Measurements from ENCODE around the gene VAV1.
"Not testable (repeated sequence)": the region's sequence is repeated elsewhere in the genome, so short reads cannot be mapped to it uniquely, and the experiment has no call there.

VAV1 gene

DNA sequence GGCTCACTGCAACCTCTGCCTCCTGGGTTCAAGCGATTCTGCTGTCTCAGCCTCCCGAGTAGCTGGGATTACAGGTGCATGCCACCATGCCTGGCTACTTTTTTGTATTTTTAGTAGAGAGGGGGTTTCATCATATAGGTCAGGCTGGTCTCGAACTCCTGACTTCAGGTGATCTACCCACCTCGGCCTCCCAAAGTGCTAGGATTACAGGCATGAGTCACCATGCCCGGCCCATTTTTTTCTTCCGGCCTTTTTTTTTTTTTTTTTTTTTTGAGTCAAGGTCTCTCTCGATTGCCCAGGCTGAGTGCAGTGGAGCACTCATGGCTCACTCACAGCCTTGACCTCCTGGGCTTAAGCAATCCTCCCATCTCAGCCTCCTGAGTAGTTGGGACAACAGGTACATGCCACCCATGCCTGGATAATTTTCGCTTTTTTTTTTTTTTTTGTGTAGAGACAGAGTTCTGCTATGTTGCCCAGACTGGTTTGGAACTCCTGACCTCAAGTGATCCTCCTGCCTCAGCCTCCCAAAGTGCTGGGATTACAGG lies 10.2 kb upstream of the VAV1 start:
- not testable (repeated sequence) for DNase-seq

DNA sequence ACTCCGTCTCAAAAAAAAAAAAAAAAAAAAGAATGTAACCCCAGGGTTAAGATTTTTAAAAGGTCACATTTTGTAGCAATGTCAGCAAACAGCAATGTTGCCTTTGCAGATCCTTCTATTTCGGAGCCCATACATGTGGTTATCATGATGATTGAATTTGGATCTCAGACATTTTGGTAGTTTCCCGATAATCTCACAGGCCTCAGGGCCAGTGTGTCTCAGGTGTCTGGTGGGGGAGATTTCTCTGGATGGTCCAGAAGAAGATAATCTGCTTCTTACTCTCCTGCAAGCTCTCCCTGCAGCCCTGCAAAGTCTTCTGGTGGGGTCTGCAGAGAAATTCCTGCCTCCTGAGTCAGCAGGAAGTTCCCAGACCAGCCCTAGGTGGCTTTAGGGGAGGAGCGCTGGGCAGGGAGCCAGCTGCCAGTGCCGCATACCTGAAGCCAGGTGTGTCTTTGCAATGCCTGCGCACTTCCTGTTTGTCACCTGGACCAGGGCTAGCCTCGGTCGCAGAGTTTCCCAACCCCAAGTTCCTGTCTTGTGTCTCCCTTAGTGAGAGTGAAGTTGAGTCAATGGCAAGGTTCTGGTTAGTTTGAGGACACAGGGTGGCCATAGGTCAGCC lies 6.7 kb upstream of the VAV1 start:
- DNase-seq: peak; percentile 50

DNA sequence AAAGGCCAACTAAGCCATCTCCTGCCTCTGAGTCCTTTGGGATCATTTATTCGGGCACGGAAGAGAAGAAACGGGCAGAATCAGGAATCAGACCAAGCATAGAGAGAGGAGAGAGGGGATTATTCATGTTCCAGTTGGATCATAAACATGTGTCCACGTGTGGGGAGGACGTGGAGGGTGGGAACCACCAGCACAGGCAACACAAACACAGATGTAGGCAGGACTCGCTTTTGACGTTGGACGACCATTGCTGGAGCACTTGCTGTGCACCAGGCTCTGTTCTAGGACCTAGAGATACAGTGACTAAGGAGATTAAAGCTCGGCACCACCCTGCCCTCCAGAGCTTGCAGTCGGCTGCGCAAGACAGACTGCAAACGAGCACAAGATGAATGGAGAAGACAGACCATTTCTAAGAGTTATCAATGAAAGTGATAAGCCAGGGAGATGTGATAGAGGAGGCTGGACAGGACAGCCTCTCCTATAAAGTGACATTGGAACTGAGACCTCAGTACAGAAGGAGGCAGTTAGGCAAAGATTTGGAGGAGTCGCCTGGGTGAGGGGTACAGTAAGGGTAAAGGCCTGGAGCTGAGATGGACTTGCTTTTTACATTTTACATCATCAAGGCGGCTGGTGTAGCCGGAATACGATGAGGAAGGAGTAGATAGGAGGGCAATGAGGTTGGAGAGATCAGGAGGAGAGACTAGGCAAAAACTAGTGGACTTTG lies 6.0 kb upstream of the VAV1 start:
- DNase-seq: no peak

DNA sequence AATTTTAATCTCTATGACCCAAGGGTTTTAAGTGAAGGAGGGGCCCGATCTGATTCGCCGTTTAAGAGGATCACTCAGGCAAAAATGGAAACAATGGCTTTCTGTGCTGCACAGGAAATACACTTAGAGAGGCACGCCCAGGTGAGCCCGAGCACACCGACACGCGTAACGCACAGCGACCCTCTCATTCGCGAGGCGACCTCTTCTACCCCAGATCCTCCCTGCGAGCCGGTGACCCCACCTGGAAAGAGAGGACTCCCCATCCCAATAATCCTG lies 5.5 kb upstream of the VAV1 start:
- peak; percentile 67 for DNase-seq

DNA sequence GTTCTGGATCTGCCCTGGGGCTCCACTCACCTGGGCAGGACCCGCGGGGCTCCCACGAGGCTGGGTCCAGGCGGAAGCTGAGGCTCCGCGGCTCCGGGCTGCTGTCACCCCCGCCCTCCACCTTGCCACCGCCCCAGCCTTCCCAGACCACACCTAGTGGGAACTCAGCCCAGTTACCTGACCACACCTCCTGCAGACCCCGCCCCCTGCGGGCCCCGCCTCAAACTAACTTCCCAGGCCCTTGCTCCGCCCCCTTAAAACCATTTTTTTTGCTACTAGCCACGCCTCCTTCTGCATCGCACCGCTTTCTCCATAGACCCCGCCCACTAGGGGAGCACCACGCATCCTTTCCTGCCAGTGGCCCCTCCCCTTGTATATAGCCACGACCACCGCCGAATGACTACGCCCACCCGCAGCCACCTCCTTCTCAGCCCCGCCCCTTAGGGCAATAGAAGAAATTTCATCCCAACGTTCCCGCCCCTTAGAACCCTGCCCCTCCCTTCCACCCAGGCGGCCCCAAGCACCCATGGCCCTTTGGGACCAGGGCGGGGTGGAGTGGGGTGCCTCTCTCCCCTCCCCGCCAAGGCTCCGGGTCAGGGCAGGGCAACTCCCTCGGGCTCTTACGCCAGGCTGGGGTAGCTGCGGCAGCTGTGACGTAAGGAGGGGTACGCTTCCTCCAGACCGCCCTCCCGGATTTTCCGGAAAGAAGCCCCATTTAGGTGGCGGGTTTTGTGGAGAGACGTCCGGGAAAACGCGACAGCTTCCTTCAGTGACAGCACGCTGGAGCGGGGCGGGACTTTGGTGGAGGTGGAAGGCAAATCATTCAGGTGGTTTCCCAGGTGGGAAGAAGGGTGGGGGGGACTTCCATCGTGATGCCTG lies 4.9 kb upstream of the VAV1 start, which contains the start of gene SH2D3A:
SH2D3A (minus strand) TSS at position 79 of the 879 bp plus-strand sequence. CDS start 3,687 bp downstream, outside the sequence.
- DNase-seq: peak; percentile 93

DNA sequence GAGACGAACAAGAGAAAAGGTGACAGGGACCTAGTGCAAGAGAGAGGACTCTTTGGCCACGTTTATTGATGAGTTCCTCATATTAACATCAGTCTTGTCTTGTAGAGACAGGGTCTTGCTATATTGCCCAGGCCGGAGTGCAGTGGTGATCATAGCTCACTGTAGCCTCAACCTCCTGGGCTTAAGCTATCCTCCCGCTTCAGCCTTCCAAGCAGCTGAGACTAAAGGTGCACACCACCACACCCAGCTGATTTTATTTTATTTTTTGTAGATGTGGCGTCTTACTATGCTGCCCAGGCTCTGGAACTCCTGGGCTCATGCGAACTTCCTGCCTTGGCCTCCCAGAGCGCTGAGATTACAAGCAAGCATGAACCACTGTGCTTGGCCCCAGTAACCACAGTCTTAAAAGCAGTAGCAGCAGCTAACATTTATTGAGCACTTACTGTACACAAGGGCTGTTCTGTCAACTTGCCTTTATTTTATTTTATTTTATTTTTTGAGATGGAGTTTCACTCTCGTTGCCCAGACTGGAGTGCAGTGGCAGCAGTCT lies 4.2 kb upstream of the VAV1 start:
- no peak for DNase-seq

DNA sequence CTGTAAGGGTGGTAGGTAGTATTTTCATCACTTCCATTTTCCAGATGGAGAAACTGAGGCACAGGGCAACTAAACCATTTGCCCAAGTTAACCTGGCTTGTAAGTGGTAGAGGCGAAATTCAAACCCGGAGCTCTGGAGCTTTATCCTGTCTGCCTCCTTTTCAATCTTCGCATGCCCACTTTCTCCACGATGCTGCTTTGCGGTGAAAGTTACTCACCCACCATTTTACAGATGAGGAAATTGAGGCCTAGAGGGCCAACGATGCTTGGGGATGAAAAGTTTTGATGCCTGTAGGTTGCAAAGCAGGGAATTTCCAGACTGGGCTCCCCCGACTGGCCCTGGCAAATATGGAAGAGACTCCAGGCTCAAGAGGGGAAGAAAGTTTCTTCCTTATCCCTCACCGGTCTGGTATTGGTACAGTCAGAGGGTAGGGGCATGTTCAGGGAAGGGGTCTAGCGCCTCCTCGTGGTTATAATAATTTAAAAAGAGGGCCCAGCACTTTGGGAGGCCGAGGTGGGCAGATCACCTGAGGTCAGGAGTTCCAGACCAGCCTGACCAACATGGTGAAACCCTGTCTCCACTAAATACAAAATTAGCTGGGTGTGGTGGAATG lies 3.4 kb upstream of the VAV1 start:
- DNase-seq: no peak

DNA sequence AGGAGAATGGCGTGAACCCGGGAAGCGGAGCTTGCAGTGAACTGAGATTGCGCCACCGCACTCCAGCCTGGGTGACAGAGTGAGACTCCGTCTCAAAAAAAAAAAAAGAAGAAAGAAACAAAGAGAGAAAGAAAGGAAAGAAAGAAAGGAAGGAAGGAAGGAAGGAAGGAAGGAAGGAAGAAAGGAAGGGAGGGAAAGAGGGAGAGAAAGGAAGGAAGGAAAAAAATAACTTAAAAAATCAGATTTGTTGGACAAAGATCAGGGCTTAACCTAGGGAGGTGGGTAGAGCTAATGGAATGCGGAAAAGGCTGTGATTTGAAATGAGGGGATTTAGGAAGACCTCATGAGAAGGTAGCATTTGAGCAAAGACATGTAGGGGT lies 870 bp upstream of the VAV1 start:
- DNase-seq: not testable (repeated sequence)

DNA sequence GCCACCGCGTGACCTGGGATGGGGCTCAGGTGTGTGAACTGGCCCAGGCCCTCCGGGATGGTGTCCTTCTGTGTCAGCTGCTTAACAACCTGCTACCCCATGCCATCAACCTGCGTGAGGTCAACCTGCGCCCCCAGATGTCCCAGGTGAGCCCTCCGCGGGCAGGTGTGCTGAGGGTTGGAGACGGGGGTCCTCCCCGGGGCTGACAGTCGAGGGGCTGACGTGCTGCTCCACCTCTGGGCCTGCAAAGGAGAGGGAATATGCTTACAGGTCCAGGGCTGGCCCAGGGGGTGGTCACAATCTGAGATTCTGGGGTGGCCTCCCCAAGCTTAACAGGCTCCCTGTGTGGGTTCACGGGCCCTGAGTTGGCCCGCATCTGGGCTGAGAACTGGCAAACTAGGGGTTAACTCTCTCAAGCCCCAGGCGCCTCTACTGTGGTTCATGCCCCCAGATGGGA lies 386 bp downstream of the VAV1 start:
- no peak for DNase-seq

DNA sequence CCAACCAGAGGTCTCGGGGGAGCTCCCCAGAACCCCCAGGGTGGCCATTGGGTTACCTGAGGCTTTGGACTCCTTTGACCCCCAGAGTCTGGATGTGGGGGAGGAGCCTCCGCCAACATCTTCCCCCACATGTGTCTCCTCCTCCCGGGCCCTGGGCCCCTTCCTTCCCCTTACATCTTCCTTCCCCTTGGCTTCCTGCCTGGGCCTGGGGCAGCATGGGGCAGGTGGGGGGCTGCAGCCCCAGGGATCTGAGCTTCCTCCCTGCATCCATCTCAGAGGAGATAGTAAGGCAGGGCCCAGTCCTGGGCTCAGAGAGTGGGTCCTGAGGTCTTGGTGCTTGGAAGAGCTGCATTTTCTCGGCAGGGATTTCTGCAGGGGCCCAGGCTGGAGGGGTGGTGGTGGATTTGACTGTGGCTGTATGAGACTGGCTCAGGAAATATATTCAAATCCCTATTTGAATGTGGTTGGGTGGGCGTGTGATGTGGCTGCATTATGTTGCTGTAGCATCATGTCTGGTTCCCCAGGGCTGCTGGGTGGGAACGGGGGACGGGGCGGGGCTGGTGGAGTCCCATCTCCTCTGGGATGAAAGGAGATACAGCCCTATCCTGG lies 919 bp downstream of the VAV1 start:
- no peak for DNase-seq

DNA sequence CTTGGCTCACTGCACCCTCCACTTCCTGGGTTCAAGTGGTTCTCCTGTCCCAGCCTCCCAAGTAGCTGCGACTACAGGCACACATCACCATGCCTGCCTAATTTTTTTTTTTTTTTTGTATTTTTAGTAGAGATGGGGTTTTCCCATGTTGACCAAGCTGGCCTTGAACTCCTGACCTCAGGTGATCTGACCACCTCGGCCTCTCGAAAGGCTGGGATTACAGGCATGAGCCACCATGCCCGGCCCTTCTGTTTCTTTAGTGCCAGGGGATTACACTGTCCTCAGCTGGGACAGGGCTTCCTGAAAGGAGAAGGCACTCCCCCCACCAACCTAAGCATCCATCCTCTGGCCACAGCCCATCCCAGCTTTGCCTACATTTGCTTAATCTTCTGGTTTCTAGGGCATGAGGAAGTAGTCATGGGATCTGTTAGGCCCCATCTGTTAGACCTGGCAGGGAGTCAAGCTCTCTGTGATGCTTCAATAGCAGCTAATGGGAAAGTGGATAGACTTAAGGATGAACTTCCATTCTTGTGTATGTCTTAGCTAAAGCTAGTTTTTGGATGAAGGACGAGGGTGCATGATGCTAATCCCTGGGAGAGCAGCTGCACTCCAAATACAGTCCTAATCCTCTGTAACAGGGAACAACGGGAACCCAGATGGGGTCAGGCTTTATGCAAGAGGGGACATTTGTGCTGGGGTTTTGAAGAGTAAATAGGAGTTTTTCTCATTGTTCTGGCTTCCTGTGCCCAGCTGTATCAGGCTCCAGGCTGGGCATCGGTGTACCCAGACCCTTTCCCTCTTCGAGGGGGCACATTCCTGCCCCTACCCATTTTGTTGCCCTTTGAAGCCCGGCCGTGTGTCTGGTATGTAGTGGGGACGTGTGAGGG lies 2.6 kb downstream of the VAV1 start:
- no peak for DNase-seq

DNA sequence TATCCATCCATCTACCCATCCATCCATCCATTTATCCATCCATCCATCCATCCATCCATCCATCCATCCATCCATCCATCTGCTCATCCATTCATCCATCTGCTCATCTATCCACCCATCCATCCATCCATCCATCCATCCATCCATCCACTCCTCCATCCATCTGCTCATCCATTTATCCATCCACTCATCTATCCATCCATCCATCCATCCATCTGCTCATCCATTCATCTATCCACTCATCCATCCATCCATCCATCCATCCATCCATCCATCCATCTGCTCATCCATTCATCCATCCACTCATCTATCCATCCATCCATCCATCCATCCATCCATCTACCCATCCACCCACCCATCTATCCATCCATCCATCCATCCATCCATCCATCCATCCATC lies 3.5 kb downstream of the VAV1 start:
- DNase-seq: not testable (repeated sequence)

DNA sequence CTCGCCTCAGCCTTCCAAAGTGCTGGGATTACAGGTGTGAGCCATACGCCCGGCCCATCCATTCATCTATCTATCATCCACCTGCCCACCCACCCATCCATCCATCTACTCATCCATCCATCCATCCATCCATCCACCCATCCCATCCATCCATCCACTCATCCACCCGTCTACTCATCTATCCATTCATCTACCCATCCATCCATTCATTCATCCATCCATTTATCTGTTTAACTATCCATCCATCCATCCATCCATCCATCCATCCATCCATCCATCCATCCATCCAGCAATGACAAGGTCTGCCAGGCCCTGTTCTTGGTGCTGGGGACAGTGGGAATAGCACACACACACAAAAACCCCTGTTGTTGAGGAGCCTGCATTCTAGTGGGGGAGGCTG lies 4.5 kb downstream of the VAV1 start:
- no peak for DNase-seq

DNA sequence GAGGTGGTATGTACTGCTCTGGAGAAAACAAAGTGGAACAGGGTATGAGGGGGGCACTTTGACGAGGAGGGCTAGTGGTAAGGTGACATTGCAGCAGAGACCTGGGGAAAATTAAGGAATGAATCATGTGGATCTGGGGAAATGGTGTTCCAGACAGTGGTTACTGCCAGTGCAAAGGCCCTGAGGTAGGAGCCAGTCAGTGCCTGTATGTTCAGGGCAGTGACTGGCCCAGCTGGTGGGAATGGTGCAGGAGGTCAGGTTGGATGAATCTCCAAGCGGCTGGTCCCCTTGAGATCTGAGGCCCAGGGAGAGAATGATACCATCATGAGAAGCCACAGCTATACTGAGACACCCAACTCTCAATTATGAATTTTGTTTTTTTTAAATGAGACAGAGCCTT lies 4.9 kb downstream of the VAV1 start:
- no peak for DNase-seq

DNA sequence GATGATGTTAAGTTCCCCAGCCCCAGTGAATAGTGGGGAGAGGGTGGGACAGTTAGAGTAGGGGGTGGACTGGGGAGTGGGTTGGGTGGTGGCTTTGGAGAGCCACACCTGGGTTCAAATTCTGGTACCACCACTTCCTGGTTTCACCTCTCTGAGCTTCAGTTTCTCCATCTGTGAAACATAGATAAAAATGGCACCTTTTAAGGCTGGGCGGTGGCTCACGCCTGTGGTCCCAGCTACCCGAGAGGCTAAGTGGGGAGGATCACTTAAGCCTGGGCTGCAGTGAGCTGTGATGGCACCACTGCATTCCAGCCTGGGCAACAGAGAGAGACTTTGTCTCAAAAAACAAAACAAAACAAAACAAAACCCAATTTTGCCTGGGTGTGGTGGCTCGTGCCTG lies 5.9 kb downstream of the VAV1 start:
- DNase-seq: no peak

DNA sequence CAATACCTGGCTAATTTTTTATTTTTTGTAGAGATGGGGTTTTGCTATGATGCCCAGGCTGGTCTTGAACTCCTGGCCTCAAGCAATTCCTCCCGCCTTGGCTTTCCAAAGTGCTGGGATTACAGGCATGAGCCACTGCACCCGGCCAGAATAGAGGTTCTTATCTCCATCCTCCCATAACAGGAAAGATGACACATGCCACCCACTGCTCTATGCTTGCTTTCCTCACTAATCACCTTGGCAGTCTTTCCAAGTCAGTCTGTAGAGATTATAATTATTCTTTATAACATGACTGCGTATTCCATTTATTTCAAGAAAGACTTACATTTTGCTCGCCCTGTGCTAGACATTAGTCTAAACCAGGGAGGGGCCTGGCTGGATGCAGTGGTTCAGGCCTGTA lies 6.7 kb downstream of the VAV1 start:
- DNase-seq: no peak

DNA sequence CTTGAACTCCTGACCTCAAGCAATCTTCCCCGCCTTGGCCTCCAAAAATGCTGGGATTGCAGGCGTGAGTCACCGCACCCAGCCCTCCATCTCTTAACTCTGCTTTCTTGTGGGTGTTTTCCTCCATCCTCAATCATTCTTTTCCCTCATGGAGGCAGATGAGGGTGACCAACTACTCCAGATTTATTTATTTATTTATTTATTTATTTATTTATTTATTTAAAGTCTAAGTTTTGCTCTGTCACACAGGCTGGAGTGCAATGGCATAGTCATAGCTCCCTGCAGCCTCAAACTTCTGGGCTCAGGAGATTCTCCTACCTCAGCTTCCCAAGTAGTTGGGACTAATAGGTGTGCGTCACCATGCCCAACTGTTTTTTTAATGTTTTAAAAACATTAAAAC lies 14.9 kb downstream of the VAV1 start:
- no peak for DNase-seq

DNA sequence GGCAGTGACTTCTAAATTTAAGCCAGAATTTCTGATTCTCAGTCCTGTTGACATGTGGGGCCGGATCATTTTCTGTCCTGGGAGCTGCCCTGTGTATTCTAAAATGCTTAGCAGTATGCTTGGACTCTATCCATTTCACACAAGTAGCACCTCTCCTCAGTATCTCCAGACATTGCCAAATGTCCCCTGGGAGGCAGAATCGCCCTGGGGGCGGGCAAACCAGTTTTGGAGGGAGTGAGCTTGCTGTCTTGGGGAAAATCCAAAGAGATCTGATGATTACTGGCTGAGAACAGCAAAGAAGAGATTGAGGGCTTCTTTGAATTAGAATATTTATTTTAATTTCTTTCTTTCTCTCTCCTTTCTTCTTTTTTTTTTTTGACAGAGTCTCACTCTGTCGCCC lies 16.4 kb downstream of the VAV1 start:
- no peak for DNase-seq

DNA sequence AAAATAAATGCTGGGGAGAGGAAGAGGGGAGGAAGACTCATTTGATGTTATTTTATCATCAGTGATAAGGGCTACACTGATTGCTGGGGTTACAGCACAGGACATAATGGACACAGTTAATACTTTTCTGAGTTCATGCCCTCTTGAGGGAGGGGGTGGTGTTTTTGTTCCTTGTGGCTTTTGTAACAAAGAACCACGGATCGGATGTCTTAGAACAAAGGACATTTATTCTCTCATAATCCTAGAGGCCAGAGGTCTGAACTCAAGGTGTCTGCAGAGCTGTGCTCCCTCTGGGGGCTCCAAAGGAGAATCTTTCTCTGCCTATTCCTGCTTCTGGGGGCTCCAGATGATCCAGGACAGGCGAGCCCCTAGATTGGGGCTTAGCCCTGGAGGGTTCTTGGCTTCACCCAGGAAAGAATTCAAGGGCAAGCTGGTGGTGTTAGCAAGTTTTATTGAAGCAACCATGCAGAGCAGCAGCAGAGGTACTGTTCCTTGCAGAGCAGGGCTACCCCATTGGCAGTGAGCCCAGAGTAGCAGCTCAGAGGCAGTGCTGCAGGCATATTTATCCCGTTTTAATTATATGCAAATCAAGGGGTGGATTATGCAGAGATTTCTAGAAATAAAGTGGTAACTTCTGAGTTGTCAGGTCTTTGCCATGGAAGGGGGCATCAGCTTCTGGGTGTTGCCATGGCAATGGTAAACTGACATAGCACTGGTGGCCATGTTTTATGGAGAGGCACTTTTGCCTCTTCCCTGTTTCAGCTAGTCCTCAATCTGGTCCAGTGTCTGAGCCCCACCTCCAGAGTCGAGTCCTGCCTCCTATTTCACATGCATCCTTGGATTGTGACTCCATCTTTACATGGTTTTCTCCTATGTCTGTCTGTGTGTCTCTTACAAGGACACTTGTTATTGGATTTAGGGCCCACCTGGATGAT lies 18.0 kb downstream of the VAV1 start:
- DNase-seq: no peak

DNA sequence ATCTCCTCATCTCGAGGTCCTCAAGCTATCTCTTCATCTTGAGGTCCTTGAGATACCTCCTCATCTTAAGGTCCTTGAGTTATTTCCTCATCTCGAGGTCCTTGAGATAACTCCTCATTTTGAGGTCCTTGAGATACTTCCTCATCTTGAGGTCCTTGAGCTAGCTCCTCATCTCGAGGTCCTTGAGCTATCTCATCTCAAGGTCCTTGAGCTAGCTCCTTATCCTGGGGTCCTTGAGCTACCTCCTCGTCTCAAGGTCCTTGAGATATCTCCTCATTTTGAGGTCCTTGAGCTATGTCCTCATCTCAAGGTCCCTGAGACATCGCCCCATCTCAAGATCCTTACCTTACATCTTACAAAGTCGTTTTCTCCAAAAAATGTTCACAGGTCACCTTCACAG lies 18.7 kb downstream of the VAV1 start:
- no peak for DNase-seq
